ENCODE measurements around the gene STAG1.
"Not testable (repeated sequence)": the region's sequence is repeated elsewhere in the genome, so short reads cannot be mapped to it uniquely, and the experiment has no call there.

The STAG1 gene

DNA sequence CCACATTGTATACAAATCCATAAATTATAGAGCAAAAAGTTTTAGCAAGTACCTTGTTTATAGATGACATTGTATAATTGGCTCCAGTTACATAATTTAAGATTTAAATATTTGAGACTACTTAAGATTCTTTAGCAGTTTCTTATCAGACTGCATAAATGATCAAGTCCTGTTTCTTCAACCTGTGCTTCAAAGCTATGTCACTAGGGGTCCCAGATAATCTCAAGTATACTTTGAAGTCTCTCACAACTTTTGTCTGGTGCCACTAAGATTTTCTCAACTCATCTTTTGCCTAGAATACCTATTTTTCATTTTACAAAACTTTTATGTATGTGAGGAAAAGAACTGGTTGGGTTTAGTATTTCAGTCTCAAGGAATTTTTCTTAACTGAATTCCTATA lies 205.5 kb downstream of the STAG1 start:
- no peak overlapping the region for H3K4me3 ChIP-seq (ENCODE audit: low read depth, low read length)
- DNase-seq (ENCODE audit: low read depth): no peak

DNA sequence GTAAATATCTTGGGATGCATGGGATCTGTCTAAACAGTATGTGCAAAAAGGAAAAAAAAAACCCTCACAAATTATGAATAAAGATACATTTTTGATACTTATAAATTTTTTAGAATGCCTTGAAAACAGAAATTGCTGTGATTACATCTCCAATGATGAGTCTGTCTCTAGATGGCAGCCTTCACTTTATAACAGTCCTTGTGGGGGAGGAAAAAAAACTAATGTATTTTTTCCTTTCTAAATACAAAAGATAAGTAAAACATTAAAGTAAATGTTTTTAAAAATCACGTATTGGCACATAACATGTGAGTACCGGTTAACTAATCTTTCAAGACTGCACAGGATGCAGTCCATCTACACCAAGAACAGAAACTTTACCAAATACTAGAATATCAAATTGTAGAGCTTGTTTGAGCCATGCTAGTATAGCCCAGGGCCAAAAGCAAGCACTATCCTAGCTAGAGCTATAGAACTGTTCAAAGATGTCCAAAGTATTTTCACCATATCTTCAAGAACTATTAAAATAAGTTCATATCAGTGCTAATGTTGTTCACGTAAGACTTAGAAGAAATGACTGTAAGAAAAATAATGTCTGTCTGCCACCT lies 206.4 kb downstream of the STAG1 start:
- H3K4me3 ChIP-seq (ENCODE audit: low read depth, low read length): no peak overlapping the region
- no peak for DNase-seq (ENCODE audit: low read depth)

GRCh38 chr3:136544532-136544931 lies 207.6 kb downstream of the STAG1 start:
- no peak for DNase-seq (ENCODE audit: low read depth)
- no peak overlapping the region for H3K4me3 ChIP-seq (ENCODE audit: low read depth, low read length)

GRCh38 chr3:136543385-136543784 lies 208.8 kb downstream of the STAG1 start:
- no peak for DNase-seq (ENCODE audit: low read depth)
- no peak overlapping the region for H3K4me3 ChIP-seq (ENCODE audit: low read depth, low read length)

DNA sequence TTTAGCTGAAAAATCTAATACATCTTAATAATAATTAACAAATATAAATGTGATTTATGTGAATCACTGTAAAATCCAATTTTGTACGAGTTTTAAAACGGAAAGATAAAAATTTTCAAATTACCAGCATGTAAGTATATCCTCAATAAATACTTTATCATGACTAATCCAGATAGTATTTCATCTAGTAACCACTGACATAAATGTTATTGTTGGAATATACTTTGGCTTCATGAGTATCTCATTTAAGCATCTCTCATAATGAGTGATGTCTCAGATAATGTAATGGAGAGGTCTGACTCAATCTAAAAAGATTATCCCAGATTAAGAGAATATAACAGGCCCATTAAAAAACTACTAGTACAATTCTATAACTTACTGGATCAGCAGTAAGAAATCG lies 216.3 kb downstream of the STAG1 start:
- H3K4me3 ChIP-seq (ENCODE audit: low read depth, low read length): no peak overlapping the region
- no peak for DNase-seq (ENCODE audit: low read depth)

GRCh38 chr3:136532766-136533165 lies 219.4 kb downstream of the STAG1 start:
- no peak overlapping the region for H3K4me3 ChIP-seq (ENCODE audit: low read depth, low read length)
- no peak for DNase-seq (ENCODE audit: low read depth)

GRCh38 chr3:136518102-136518501 lies 234.1 kb downstream of the STAG1 start:
- DNase-seq (ENCODE audit: low read depth): no peak
- no peak overlapping the region for H3K4me3 ChIP-seq (ENCODE audit: low read depth, low read length)

DNA sequence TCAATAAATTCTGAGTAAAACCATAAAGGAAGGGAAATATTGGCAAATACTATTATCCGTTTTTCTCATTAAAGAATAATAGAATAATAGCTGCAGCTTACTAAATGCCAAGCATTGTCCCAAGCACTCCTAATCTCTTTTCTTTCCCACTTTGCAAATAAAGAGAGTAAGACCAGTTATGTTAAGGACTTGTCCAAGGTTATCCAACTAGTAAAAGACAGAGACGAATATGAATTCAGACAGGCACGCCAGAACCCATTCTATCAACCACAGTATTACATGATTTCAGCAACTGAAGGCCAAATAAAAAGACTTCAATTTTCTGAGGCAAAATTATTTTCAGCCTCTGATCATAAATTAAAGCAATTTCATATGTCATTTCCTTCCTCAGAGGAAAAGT lies 235.5 kb downstream of the STAG1 start:
- no peak for DNase-seq (ENCODE audit: low read depth)
- H3K4me3 ChIP-seq (ENCODE audit: low read depth, low read length): no peak overlapping the region

DNA sequence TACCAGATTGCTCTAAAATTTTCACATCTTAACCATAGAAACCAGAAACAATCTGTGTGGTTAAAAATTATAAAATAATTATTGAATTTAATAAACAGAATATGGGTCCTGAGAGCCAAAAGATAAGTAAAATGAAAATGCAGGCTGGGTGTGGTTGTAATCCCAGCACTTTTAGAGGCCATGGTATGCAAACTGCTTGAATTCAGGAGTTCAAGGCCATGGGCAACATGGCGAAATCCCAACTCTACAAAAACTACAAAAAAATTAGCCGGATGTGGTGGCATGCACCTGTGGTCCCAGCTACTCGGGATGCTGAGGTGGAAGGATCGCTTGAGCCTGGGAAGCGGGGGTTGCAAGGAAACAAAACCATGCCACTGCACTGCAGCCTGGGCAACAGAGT lies 236.1 kb downstream of the STAG1 start:
- no peak for DNase-seq (ENCODE audit: low read depth)

DNA sequence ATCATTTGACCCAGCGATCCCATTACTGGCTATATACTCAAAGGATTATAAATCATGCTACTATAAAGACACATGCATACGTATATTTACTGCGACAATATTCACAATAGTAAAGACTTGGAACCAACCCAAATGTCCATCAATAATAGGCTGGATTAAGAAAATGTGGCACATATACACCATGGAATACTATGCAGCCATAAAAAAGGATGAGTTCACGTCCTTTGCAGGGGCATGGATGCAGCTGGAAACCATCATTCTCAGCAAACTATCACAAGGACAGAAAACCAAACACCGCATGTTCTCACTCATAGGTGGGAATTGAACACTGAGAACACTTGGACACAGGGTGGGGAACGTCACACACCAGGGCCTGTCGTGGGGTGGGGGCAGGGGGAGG lies 237.6 kb downstream of the STAG1 start:
- DNase-seq (ENCODE audit: low read depth); H3K4me3 ChIP-seq (ENCODE audit: low read depth, low read length): not testable (repeated sequence)

More for the DNA sequence above, 236.1 kb downstream of the STAG1 start:
- no peak overlapping the region for H3K4me3 ChIP-seq (ENCODE audit: low read depth, low read length)

- no peak for DNase-seq (ENCODE audit: low read depth)
- H3K4me3 ChIP-seq (ENCODE audit: low read depth, low read length): no peak overlapping the region
Measured at GRCh38 chr3:136513367-136513766, 238.8 kb downstream of the STAG1 start.

GRCh38 chr3:136512381-136512780 lies 239.8 kb downstream of the STAG1 start:
- no peak overlapping the region for H3K4me3 ChIP-seq (ENCODE audit: low read depth, low read length)
- DNase-seq (ENCODE audit: low read depth): no peak

- DNase-seq (ENCODE audit: low read depth): no peak
Measured at GRCh38 chr3:136505676-136506075, 246.5 kb downstream of the STAG1 start.

GRCh38 chr3:136503056-136503455 lies 249.1 kb downstream of the STAG1 start:
- no peak overlapping the region for H3K4me3 ChIP-seq (ENCODE audit: low read depth, low read length)
- DNase-seq (ENCODE audit: low read depth): no peak

More at GRCh38 chr3:136505676-136506075, 246.5 kb downstream of the STAG1 start:
- no peak overlapping the region for H3K4me3 ChIP-seq (ENCODE audit: low read depth, low read length)

GRCh38 chr3:136498919-136499447 lies 253.2 kb downstream of the STAG1 start:
- no peak overlapping the region for H3K4me3 ChIP-seq (ENCODE audit: low read depth, low read length)
- no peak for DNase-seq (ENCODE audit: low read depth)

DNA sequence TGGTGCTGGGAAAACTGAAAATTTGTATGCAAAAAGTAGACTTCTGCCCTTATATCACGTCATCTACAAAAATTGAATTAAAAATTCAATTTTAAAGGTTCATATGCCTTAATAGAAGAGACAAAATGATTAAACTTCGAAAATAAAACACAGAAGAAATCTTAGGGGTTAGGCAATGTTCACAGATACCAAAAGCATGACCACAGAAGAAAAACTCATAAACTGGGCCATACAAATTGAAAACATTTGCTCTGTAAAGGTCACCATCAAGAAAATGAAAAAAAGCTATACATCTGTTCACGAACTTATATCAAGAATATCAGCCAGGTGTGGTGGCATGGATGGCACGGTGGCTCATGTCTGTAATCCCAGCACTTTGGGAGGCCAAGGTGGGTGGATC lies 257.0 kb downstream of the STAG1 start:
- H3K4me3 ChIP-seq (ENCODE audit: low read depth, low read length): no peak overlapping the region
- no peak for DNase-seq (ENCODE audit: low read depth)

DNA sequence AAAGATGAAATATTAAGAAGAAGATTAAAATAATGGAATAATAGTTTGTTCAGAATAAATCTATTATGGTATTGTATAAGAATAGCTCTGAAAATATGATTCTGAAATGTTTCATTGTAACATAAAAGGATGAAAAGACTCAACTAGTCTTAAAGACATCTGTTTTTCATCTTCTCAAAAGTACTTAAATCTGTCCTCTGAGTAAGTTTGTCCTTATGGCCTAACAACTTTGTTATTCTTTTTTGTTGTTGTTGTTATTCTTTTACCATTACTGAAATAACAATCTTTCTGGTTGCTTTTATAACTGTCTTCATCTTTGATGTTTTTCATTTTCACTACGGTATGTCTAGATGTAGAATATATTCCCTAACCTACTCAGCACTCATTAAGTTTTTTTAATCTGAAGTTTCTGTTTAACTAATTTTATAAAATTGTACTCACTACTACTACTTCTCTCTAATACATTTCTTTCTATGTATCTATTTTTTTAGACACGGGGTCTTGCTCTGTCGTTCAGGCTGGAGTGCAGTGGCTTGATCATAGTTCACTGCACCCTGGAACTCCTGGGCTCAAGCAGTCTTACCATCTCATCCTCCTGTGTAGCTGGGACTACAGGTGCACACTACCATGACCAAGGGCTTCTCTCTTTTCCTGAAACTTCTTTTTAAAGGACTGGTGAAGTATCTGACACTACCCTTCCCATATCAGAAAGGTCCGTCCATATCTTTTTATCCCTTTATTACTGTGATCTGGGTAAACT lies 261.4 kb downstream of the STAG1 start:
- H3K4me3 ChIP-seq (ENCODE audit: low read depth, low read length): no peak overlapping the region
- no peak for DNase-seq (ENCODE audit: low read depth)

- DNase-seq (ENCODE audit: low read depth): no peak
- no peak overlapping the region for H3K4me3 ChIP-seq (ENCODE audit: low read depth, low read length)
Measured at GRCh38 chr3:136485777-136486176, 266.4 kb downstream of the STAG1 start.

DNA sequence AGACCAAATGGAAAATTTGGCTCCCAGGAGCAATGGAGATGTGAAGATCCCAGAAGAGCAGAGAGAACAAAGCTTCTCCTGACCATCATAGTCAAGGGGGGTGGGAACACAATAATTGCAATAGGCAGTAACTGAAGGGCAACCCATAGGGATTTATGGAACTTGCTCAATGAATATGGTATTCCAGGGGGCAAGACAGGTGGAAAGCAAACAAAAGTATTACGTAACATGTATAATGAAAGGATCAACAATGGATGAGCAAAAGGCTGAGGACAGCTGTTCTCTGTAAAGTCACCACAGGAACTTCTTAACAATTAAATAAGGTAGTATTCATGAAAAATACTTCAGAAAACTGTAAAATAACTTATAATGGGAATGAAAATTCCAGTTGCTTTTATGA lies 275.9 kb downstream of the STAG1 start:
- DNase-seq (ENCODE audit: low read depth): no peak
- H3K4me3 ChIP-seq (ENCODE audit: low read depth, low read length): no peak overlapping the region

- not testable (repeated sequence) for H3K4me3 ChIP-seq (ENCODE audit: low read depth, low read length); DNase-seq (ENCODE audit: low read depth)
Measured at GRCh38 chr3:136474876-136475275, 277.3 kb downstream of the STAG1 start.

DNA sequence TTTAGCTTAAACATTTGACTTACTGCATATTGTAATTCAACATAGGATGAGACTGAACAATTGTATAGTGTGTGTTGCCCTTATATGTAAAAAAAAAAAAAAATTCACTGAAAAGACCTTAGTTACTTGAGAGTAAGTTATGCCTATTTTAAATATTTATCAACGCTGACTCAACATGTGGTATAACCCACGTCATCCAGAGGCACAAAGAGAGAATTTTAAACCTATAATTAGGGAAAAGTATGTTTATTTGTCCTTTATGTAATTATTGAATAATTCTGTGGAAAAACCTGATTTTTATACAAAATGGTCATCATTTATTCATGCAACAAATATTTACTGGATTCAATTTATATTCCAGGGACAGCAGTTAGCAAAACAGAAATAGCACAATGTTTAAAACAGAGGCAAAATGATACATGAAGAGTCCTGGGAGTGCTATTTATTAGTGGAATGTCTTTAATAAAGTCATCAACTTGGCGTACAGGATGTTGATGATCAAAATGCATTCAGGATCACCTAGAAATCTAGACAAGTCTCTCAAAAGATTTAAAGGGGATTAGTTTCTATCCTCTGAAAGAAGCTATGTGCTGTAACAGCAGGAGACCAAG lies 278.4 kb downstream of the STAG1 start:
- no peak overlapping the region for H3K4me3 ChIP-seq (ENCODE audit: low read depth, low read length)
- no peak for DNase-seq (ENCODE audit: low read depth)

All from skeletal muscle cell (primary cell).